ENCODE measurements around the gene GPATCH11. TPM values are rescaled to one million over a fixed set of nuclear protein-coding genes. Genes with fewer than 3 reads are reported as not detected.

The GPATCH11 gene
- total RNA-seq, 2 experiments from 2014 or later, result 9.9 to 11.7 TPM

- peaks cover 26% of the 10 kb centered on the region for H3K4me1 Mint-ChIP-seq (ENCODE audit: low read depth)
- CTCF ChIA-PET, result interaction anchor here (1.4 kb wide), 1 partner anchor 306 kb away, joined by 3 read pairs; no protein-coding TSS in a partner anchor
- intact Hi-C loops (cut with micrococcal nuclease), result no loop called here
These were observed 1.4 kb downstream of the GPATCH11 start for GRCh38 chr2:37085731-37086147.

GRCh38 chr2:37090019-37090477, 5.7 kb downstream of the GPATCH11 start:
- H3K9me3 Mint-ChIP-seq, result no peaks in the 10 kb centered on the region
- no peak overlapping the region for H3K27ac Mint-ChIP-seq
- TF ChIP-seq CTCF (IDR thresholded peaks at IDR 0.05), result no peak
- no peaks in the 10 kb centered on the region for H3K27me3 Mint-ChIP-seq
- ATAC-seq (no peak), DNase-seq (no peak)
- ChIA-PET POLR2A (no interaction called here), CTCF (no interaction called here)
- H3K36me3 Mint-ChIP-seq (ENCODE audit: low read depth), result peaks cover 22% of the 10 kb centered on the region
- peaks cover 3% of the 10 kb centered on the region for H3K4me1 Mint-ChIP-seq (ENCODE audit: low read depth)
- intact Hi-C loops (cut with micrococcal nuclease), result no loop called here
- H3K4me3 Mint-ChIP-seq, result no peak overlapping the region

More at GRCh38 chr2:37085731-37086147, 1.4 kb downstream of the GPATCH11 start:
- DNase-seq, result peak; percentile 18
- Mint-ChIP-seq H3K27me3 (no peaks in the 10 kb centered on the region), H3K4me3 (no peak overlapping the region), H3K27ac (no peak overlapping the region), H3K9me3 (no peaks in the 10 kb centered on the region), H3K36me3 (ENCODE audit: low read depth) (peaks cover 19% of the 10 kb centered on the region)
- POLR2A ChIA-PET, result no interaction called here
- no peak for ATAC-seq
- no peak for TF ChIP-seq CTCF (IDR thresholded peaks at IDR 0.05)

GRCh38 chr2:37091873-37092272, 7.6 kb downstream of the GPATCH11 start:
- ATAC-seq, result no peak
- no peak for DNase-seq
- Mint-ChIP-seq H3K27ac (no peak overlapping the region), H3K27me3 (no peaks in the 10 kb centered on the region), H3K4me1 (ENCODE audit: low read depth) (peaks cover 3% of the 10 kb centered on the region), H3K9me3 (no peaks in the 10 kb centered on the region), H3K4me3 (no peak overlapping the region), H3K36me3 (ENCODE audit: low read depth) (peaks cover 32% of the 10 kb centered on the region)
- ChIA-PET POLR2A (no interaction called here), CTCF (interaction anchor here (1.1 to 1.2 kb wide), 2 partner anchors 47 to 90 kb away, joined by 3 read pairs; no protein-coding TSS in a partner anchor)
- no peak for TF ChIP-seq CTCF (IDR thresholded peaks at IDR 0.05)
- intact Hi-C loops (cut with micrococcal nuclease), result no loop called here

- Mint-ChIP-seq H3K36me3 (ENCODE audit: low read depth) (peaks cover 31% of the 10 kb centered on the region), H3K27me3 (no peaks in the 10 kb centered on the region), H3K9me3 (no peaks in the 10 kb centered on the region), H3K4me3 (no peak overlapping the region), H3K27ac (no peak overlapping the region), H3K4me1 (ENCODE audit: low read depth) (peaks cover 3% of the 10 kb centered on the region)
- intact Hi-C loops (cut with micrococcal nuclease), result no loop called here
- CTCF ChIA-PET, result no interaction called here
- DNase-seq, result no peak
- no peak for ATAC-seq
- POLR2A ChIA-PET, result no interaction called here
- TF ChIP-seq CTCF (IDR thresholded peaks at IDR 0.05), result no peak
These were observed 12.2 kb downstream of the GPATCH11 start for GRCh38 chr2:37096568-37096967.

GRCh38 chr2:37098416-37099118, 14.2 kb downstream of the GPATCH11 start:
- intact Hi-C loops (cut with micrococcal nuclease), result no loop called here
- DNase-seq, result no peak

More at GRCh38 chr2:37098416-37099118, 14.2 kb downstream of the GPATCH11 start:
- Mint-ChIP-seq H3K27me3 (no peaks in the 10 kb centered on the region), H3K27ac (no peak overlapping the region), H3K4me1 (ENCODE audit: low read depth) (peaks cover 3% of the 10 kb centered on the region), H3K36me3 (ENCODE audit: low read depth) (peaks cover 25% of the 10 kb centered on the region), H3K9me3 (no peaks in the 10 kb centered on the region), H3K4me3 (no peak overlapping the region)
- ATAC-seq, result no peak
- TF ChIP-seq CTCF (IDR thresholded peaks at IDR 0.05), result no peak
- ChIA-PET POLR2A (no interaction called here), CTCF (no interaction called here)
